ENCODE measurements around the gene PDSS1. TPM values are rescaled to one million over a fixed set of nuclear protein-coding genes. Genes with fewer than 3 reads are reported as not detected.

Gene PDSS1
- total RNA-seq, 1 experiment from 2014 or later: 18.4 TPM

- Mint-ChIP-seq H3K27me3 (ENCODE audit: low read depth) (no peaks in the 10 kb centered on the region), H3K36me3 (ENCODE audit: insufficient read depth in 1 of 3, low read depth in 3 of 3) (peaks cover 27 to 81% (median 52%) of the 10 kb centered on the region in 3 experiments; a peak in 6 of 7 replicates), H3K9me3 (no peaks in the 10 kb centered on the region), H3K4me1 (peaks cover 18 to 23% of the 10 kb centered on the region in 2 experiments), H3K4me3 (no peak overlapping the region), H3K27ac (peak overlapping the region in 1 of 3 experiments; percentile 20; a peak in 1 of 7 replicates)
- H2AK5ac ChIP-seq (ENCODE audit: insufficient read length, low read length): no peak overlapping the region
- H3K14ac ChIP-seq (ENCODE audit: insufficient read depth, low read length): no peak overlapping the region
- no peak overlapping the region for H4K91ac ChIP-seq (ENCODE audit: insufficient read length, low read depth, low read length)
- no peak overlapping the region for H3K18ac ChIP-seq (ENCODE audit: insufficient read length, low read depth, low read length)
- no peak overlapping the region for H3K27ac ChIP-seq (ENCODE audit: insufficient read length, low read depth, low read length)
- no peak overlapping the region for H3K56ac ChIP-seq (ENCODE audit: insufficient read length, low read depth, low read length)
- no peak overlapping the region for H2BK120ac ChIP-seq (ENCODE audit: low read depth, low read length, poor library complexity, severe bottlenecking)
- no peaks in the 10 kb centered on the region for H3K9me3 ChIP-seq (ENCODE audit: control insufficient read depth, low read depth, low read length)
- H3K4ac ChIP-seq (ENCODE audit: low read depth, low read length): no peak overlapping the region
- H3K9ac ChIP-seq (ENCODE audit: extremely low read depth, insufficient read length, low read length): no peak overlapping the region
- TF ChIP-seq CTCF (conservative IDR thresholded peaks at IDR 0.05): no peak
- H3K23me2 ChIP-seq (ENCODE audit: insufficient read length, low read depth, low read length, poor library complexity, severe bottlenecking): no peaks in the 10 kb centered on the region
- H3K4me2 ChIP-seq (ENCODE audit: insufficient read depth, insufficient read length, low read length): no peak overlapping the region
- H2BK20ac ChIP-seq (ENCODE audit: low read depth, low read length, poor library complexity, severe bottlenecking): no peak overlapping the region
- H3K79me2 ChIP-seq (ENCODE audit: insufficient read depth, low read length): no peaks in the 10 kb centered on the region
- no peak overlapping the region for H2AFZ ChIP-seq (ENCODE audit: low read length)
- no peak overlapping the region for H3K23ac ChIP-seq (ENCODE audit: insufficient read length, low read depth, low read length)
- H2BK12ac ChIP-seq (ENCODE audit: insufficient read length, low read depth, low read length): no peak overlapping the region
- H2BK15ac ChIP-seq (ENCODE audit: low read depth, low read length): no peak overlapping the region
- H4K20me1 ChIP-seq (ENCODE audit: control insufficient read depth, insufficient read depth, insufficient read length): no peaks in the 10 kb centered on the region
- no peak for DNase-seq
- WGBS (ENCODE audit: extremely low coverage, insufficient read length, low lambda C conversion rate): no CpG with 5 or more reads among the region's 5 CpGs
- H2BK5ac ChIP-seq (ENCODE audit: insufficient read length, low read length): no peak overlapping the region
- no peaks in the 10 kb centered on the region for H3K27me3 ChIP-seq (ENCODE audit: insufficient read depth, low read length)
- no peak overlapping the region for H3T11ph ChIP-seq (ENCODE audit: low read length)
- no peak overlapping the region for H4K8ac ChIP-seq (replicated peaks; ENCODE audit: insufficient read length, low read depth, low read length)
- no peaks in the 10 kb centered on the region for H3K79me1 ChIP-seq (ENCODE audit: insufficient read depth, low read depth, low read length, poor library complexity, severe bottlenecking)
- H3K4me1 ChIP-seq (ENCODE audit: insufficient read depth, low read length): no peaks in the 10 kb centered on the region
- no peak overlapping the region for H4K5ac ChIP-seq (ENCODE audit: insufficient read length, low read depth, low read length)
Observed at GRCh38 chr10:26738301-26738911, 40.9 kb downstream of the PDSS1 start.
